ENCODE data around the gene PDCD1.
"Not testable (repeated sequence)": the region's sequence is repeated elsewhere in the genome, so short reads cannot be mapped to it uniquely, and the experiment has no call there.

Gene PDCD1

GRCh38 chr2:241877989-241878970 is 19.6 kb upstream of the PDCD1 start:
- DNase-seq (ENCODE audit: low read depth) = no peak

- no peak for DNase-seq (ENCODE audit: low read depth)
Measured at GRCh38 chr2:241877197-241877685, 18.5 kb upstream of the PDCD1 start.

DNA sequence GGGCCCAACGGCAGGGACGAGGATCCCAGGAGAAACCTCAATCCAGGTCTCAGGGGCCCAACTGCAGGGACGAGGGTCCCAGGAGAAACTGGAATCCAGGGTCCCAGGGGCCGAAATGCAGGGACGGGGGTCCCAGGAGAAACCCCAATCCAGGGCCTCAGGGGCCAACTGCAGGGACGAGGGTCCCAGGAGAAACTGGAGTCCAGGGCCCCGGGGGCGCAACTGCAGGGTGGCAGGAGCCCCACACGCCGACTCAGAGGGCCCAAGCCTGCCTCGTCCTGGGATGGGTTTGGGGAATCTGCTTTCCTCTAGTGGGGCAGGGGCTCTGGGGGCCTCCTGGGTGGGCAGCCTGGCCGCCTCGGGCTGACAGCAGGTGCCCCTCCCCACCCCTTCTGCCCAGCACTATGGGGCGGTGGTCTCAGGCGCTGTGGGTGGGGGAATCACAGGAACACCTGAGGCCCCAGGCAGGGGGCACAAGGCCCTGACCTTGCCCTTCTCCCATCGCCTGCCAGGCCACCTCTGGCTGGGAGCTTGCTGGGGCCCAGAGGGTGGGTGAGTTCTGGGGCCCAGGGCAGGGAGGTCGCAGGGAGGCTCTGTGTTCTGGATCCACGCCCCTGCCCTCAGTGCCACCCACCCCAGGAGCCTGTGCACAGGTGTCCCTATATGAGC is 18.0 kb upstream of the PDCD1 start:
- DNase-seq (ENCODE audit: low read depth) = no peak

DNA sequence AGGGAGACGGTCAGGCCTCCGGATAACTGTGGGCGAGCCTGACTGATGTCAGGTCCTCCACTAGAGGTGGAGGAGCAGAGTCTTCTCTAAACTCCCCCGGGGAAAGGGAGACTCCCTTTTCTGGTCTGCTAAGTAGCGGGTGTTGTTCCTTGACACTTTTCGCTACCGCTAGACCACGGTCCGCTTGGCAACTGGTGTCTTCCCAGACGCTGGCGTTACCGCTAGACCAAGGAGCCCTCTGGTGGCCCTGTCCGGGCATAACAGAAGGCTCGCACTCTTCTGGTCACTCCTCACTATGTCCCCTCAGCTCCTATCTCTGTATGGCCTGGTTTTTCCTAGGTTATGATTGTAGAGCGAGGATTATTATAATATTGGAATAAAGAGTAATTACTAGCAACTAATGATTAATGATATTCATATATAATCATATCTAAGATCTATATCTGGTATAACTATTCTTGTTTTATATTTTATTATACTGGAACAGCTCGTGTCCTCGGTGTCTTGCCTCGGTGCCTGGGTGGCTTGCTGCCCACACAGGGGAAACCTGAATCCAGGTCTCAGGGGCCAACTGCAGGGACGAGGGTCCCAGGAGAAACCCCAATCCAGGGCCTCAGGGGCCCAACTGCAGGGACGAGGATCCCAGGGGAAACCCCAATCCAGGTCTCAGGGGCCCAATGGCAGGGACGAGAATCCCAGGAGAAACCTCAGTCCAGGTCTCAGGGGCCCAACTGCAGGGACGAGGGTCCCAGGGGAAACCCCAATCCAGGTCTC is 17.2 kb upstream of the PDCD1 start:
- not testable (repeated sequence) for DNase-seq (ENCODE audit: low read depth)

DNA sequence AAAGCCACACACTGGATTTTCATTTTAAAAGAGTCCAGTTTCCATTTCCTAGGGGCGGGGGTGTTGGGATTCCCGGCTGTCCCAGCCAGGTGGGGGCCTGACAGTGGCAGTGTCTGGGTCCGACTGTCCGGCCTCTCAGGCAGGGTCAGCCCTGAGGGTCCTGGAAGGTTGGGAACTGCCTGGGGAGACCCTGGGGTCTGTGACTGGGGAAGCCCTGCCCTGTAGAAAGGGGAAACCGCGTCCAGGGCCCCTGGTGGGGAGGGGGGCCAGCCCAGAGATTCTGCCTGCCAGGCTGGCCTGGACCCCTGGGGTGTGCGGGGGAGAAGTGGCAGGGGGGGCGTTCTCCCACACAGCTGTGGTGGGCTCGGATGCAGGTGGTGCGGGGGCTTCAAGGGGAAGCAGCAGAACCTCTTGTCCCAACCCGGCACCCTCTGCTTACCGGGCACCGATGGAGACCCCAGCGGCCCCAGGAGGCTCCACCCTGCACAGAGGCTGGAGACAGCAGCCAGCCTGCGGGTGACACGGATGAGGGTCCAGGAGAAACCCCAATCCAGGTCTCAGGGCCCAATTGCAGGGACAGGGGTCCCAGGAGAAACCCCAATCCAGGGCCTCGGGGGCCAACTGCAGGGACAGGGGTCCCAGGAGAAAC is 15.7 kb upstream of the PDCD1 start:
- DNase-seq (ENCODE audit: low read depth) = no peak

- no peak for DNase-seq (ENCODE audit: low read depth)
Measured at GRCh38 chr2:241873803-241874110, 15.1 kb upstream of the PDCD1 start.

GRCh38 chr2:241873081-241873802 is 14.5 kb upstream of the PDCD1 start:
- DNase-seq (ENCODE audit: low read depth) = no peak

DNA sequence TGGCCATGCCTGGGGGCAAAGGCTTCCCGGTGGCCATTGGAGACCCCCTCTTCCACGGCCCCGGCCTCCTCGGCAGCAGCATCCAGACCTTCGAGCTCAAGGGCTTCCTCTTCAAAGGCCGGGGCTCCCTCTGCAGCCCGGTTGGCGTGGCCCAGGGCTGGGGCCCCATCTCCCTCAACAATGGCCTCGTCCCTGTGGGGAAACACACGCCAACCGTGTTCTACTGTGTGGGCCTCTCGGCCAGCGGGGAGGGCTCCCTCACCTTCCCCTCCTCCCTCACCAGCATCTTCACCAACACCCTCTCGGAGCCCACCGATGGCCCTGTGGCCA is 13.6 kb upstream of the PDCD1 start:
- no peak for DNase-seq (ENCODE audit: low read depth)

GRCh38 chr2:241871538-241872312 is 13.0 kb upstream of the PDCD1 start:
- DNase-seq (ENCODE audit: low read depth) = no peak

- DNase-seq (ENCODE audit: low read depth) = no peak
Measured at GRCh38 chr2:241870611-241871537, 12.2 kb upstream of the PDCD1 start.

DNA sequence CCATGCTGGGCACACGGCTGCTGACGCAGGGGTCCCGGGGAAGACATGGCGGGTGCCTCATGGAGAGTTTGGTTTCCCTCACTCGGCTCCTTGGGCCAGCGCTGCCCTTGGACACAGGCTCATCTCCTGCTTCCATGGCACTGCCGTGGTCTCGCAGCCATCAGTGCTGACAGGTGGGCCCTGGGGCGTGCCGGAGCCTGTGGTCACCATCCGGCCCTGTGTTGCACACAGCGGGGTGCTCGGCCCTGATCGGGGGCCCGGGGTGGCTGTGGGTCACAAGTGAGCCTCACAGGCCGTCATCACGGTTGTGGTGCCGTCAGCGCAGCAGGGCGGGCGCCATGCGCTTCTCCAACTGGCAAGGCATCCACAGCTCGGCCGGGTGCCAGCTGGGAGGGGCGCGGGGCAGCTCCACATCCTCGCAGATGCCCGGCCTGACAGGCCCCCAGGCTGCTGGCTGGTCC is 11.4 kb upstream of the PDCD1 start:
- DNase-seq (ENCODE audit: low read depth) = no peak

- DNase-seq (ENCODE audit: low read depth) = no peak
Measured at GRCh38 chr2:241869087-241869961, 10.6 kb upstream of the PDCD1 start, which contains the start of gene RTP5. TSS of gene RTP5 (plus strand) at chr2:241869729. CDS start at chr2:241869757, 28 bp downstream.

- DNase-seq (ENCODE audit: low read depth) = no peak
Measured at GRCh38 chr2:241868661-241869081, 10.0 kb upstream of the PDCD1 start.

- DNase-seq (ENCODE audit: low read depth) = no peak
Measured at GRCh38 chr2:241867776-241868420, 9.2 kb upstream of the PDCD1 start.

DNA sequence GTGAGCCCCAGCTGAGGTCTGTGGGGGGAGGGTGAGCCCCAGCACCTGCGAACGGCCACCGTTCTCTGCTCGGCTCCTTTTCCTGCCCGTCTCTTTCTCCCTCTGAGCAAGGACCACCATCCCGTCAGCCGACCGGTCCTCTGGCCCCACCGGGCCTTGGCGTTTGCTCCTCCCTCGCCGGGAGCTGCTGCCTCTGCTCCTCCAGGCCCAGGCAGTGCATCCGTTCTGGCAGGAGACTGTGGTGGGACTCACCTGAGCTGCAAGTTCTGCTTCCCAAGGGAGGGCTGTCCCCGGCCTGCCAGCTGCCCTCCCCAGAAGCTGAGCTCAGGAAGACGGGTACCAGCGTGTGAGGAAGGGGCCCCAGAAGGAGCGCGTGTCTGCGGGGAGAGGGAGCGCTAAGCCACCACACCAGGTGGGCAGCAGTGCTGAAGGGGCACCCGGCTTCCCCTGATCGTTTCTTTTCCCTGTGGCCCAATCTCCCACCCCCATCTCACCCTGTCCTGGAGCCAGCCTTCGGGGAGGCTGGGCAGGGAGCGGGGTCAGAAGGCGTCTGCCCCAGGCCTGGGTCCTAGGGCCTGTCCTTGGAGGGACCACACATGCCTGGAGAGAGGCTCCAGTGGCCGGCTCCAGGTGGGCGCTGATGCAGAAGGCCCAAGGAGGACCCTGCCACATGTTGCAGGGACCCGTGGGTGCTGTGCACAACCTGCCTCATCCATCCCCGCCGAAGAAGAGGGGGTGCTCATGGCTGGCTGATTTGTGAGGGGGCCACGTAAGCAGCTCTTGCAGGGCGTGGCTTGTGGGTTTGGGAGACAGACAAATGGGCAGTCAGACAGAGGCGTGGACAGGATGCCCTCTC is 8.3 kb upstream of the PDCD1 start:
- no peak for DNase-seq (ENCODE audit: low read depth)

DNA sequence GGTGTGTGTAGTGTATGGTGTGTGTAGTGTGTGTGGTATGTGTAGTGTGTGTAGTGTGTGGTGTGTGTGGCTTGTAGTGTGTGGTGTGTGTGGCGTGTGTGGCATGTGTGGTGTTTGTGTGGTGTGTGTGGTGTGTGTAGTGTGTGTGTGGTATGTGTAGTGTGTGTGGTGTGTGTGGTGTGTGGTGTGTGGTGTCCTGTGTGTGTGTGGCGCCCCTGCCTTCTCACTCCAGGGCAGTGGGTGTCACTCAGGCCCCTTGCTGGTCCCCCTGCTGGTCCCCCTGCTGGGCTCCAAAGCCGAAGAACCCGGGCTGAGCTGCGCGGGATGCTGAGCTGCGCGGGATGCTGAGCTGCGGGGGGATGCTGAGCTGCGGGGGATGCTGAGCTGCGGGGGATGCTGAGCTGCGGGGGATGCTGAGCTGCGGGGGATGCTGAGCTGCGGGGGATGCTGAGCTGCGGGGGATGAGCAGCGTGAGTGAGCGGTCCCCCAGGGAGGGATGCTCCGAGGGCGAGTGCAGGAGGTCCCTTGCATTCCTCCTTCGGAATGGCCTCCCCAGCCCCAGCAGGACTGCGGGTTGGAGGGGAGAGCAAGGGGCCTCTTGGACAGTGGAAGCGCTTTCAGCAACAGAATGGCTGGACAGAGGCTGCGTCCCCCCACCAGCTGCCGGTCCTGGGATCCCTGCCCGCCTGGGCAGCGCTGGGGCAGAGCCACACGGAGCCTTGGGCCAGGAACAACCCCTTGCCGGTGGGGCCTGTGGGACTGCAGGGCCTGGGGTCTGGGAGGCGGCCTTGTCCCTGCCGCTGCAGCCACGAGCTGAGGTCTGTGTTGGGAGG is 7.5 kb upstream of the PDCD1 start:
- DNase-seq (ENCODE audit: low read depth) = no peak

Measured in GM04504 (cell line).